SK-N-SH (cell line): Measurements from ENCODE around the gene EML5. TPM values are rescaled to one million over a fixed set of nuclear protein-coding genes. Genes with fewer than 3 reads are reported as not detected.

Experiments used
- CTCF ChIA-PET: fragments of 300-600, 350-600 bp; formaldehyde crosslinking; extraction: SDS; loops from one replicate; lab custom pipeline; 2021; lab: Yijun Ruan, JAX
- POLR2A ChIA-PET: fragments of 350-600 bp; sonication (Branson Sonifier 250); formaldehyde crosslinking; extraction: SDS; loops from one replicate; lab custom pipeline; 2020; ENCODE audit warnings: antibody characterized with exemption, inconsistent platforms; lab: Yijun Ruan, JAX
- DNase-seq: peaks from one replicate; pipeline ENCODE4 v3.0.0; 2012
- H2AFZ ChIP-seq: fragments of 200-600 bp; sonication (generic); 2 replicates; pipeline ENCODE4 v1.8.1; 2016; ENCODE audit warnings: antibody characterized with exemption, mild to moderate bottlenecking, low read depth
- H3F3A ChIP-seq: fragments of 200-600 bp; sonication (generic); replicated peaks from 2 replicates; pipeline ENCODE3; 2016; ENCODE audit warnings: antibody characterized with exemption, mild to moderate bottlenecking; ENCODE audit not compliant: insufficient read depth
- H3K27ac ChIP-seq, 2 experiments: fragments of 200-500 bp in 1 of 2; fragments of 200-600 bp in 1 of 2; sonication (Bioruptor generic) in 1 of 2; sonication (generic), shearing (Covaris generic) in 1 of 2; 2 replicates each; pipeline versions ENCODE4 v1.5.1 to v1.6.1; 2014 to 2016; ENCODE audit warnings: low read depth in 2 of 2, inconsistent platforms in 1 of 2, low read length in 1 of 2, mild to moderate bottlenecking in 1 of 2, mixed read lengths in 1 of 2
- H3K27me3 ChIP-seq: fragments of 200-600 bp; sonication (generic), shearing (Covaris generic); 2 replicates; pipeline ENCODE4 v1.6.1; 2016; ENCODE audit warnings: mixed run types; ENCODE audit not compliant: insufficient read depth
- H3K36me3 ChIP-seq, 2 experiments: fragments of 200-500 bp in 1 of 2; fragments of 200-600 bp in 1 of 2; sonication (Bioruptor generic) in 1 of 2; sonication (generic) in 1 of 2; replicated peaks in 1 of 2; 2 replicates each; pipeline versions ENCODE3 to v1.5.1; 2014 to 2016; ENCODE audit warnings: low read length in 1 of 2, mild to moderate bottlenecking in 1 of 2; ENCODE audit not compliant: insufficient read depth in 2 of 2, control insufficient read depth in 1 of 2
- H3K4me1 ChIP-seq, 2 experiments: fragments of 200-500 bp in 1 of 2; fragments of 200-600 bp in 1 of 2; sonication (Bioruptor generic) in 1 of 2; sonication (generic), shearing (Covaris generic) in 1 of 2; 2 replicates each; pipeline versions ENCODE4 v1.5.1 to v1.6.1; 2014 to 2016; ENCODE audit warnings: low read depth in 1 of 2, low read length in 1 of 2, mixed run types in 1 of 2; ENCODE audit not compliant: insufficient read depth in 2 of 2, control insufficient read depth in 1 of 2
- H3K4me2 ChIP-seq: fragments of 200-600 bp; sonication (generic), shearing (Covaris generic); 2 replicates; pipeline ENCODE4 v1.6.1; 2017; ENCODE audit warnings: mixed run types
- H3K4me3 ChIP-seq, 2 experiments: fragments of 200-500 bp in 1 of 2; fragments of 200-600 bp in 1 of 2; sonication (Bioruptor generic) in 1 of 2; sonication (generic), shearing (Covaris generic) in 1 of 2; 2 replicates each; pipeline versions ENCODE4 v1.5.1 to v1.8.1; 2014 to 2016; ENCODE audit warnings: low read depth in 2 of 2, inconsistent platforms in 1 of 2, low read length in 1 of 2, mild to moderate bottlenecking in 1 of 2, mixed read lengths in 1 of 2, moderate library complexity in 1 of 2
- H3K79me2 ChIP-seq: fragments of 200-600 bp; sonication (generic); 2 replicates; pipeline ENCODE4 v1.8.1; 2017; ENCODE audit warnings: mild to moderate bottlenecking; ENCODE audit not compliant: insufficient read depth
- H3K9ac ChIP-seq: fragments of 200-600 bp; sonication (generic); 2 replicates; pipeline ENCODE4 v1.6.1; 2017; ENCODE audit warnings: mixed run types
- H3K9me2 ChIP-seq: fragments of 200-600 bp; sonication (generic); 2 replicates; pipeline ENCODE4 v1.6.1; 2017; ENCODE audit warnings: mixed run types
- H3K9me3 ChIP-seq: fragments of 200-600 bp; sonication (generic); 2 replicates; pipeline ENCODE4 v1.6.1; 2017; ENCODE audit warnings: mixed run types, mild to moderate bottlenecking, moderate library complexity
- H4K20me1 ChIP-seq: fragments of 200-600 bp; sonication (generic); 2 replicates; pipeline ENCODE4 v1.6.1; 2017; ENCODE audit warnings: mild to moderate bottlenecking, mixed run types; ENCODE audit not compliant: insufficient read depth
- CTCF ChIP-seq: fragments of 200-600 bp; sonication (generic); IDR thresholded peaks from 2 replicates; pipeline ENCODE4 v1.6.1; 2017; ENCODE audit warnings: antibody characterized with exemption, mild to moderate bottlenecking, moderate library complexity
- FOXM1 ChIP-seq: IDR thresholded peaks from 2 replicates; pipeline ENCODE4 v1.4.0; 2012; ENCODE audit warnings: low read depth, mild to moderate bottlenecking
- NRF1 ChIP-seq: IDR thresholded peaks from 2 replicates; pipeline ENCODE4 v1.6.1; 2012; ENCODE audit warnings: low read depth, mild to moderate bottlenecking, low read length
- RAD21 ChIP-seq: IDR thresholded peaks from 2 replicates; pipeline ENCODE4 v1.6.1; 2012; ENCODE audit warnings: mild to moderate bottlenecking, low read length
- RCOR1 ChIP-seq: fragments of 150-350 bp; IDR thresholded peaks from 2 replicates; pipeline ENCODE4 v1.6.1; 2017; ENCODE audit warnings: antibody characterized with exemption, low read length
- SMC3 ChIP-seq: IDR thresholded peaks from 2 replicates; pipeline ENCODE4 v1.6.1; 2012; ENCODE audit warnings: low read depth, low read length, improper control_type of control experiment
- TAF1 ChIP-seq: IDR thresholded peaks from 2 replicates; pipeline ENCODE4 v1.6.1; 2012; ENCODE audit warnings: low read depth, mild to moderate bottlenecking, low read length, moderate library complexity, borderline replicate concordance
- TCF12 ChIP-seq: IDR thresholded peaks from 2 replicates; pipeline ENCODE4 v1.4.0; 2012
- YY1 ChIP-seq: IDR thresholded peaks from 2 replicates; pipeline ENCODE4 v1.4.0; 2012; ENCODE audit warnings: low read depth, mild to moderate bottlenecking
- ZBTB33 ChIP-seq: IDR thresholded peaks from 2 replicates; pipeline ENCODE4 v1.4.0; 2012; ENCODE audit warnings: low read depth, borderline replicate concordance
- WGBS: methylation state at CpG from one replicate; pipeline ENCODE4 v1.1.6; 2017; ENCODE audit warnings: low lambda C conversion rate; 5-methylcytosine and 5-hydroxymethylcytosine counted together
- polyA plus RNA-seq, 3 experiments: library from polyadenylated mRNA; depleted of rRNA; stranded (reverse); fragments of >200 nt; gene quantifications; 2 replicates each; pipeline ENCODE4 v1.2.3, GENCODE V29; 2012
- TF ChIP-seq, protein P1 (sequence below): IDR thresholded peaks from 2 replicates; pipeline ENCODE4; 2012
- TF ChIP-seq, protein P2 (sequence below): fragments of 150-350 bp; IDR thresholded peaks from 2 replicates; pipeline ENCODE4 v1.6.1; 2016; ENCODE audit warnings: mild to moderate bottlenecking, low read depth, low read length
- TF ChIP-seq, protein P3 (sequence below): IDR thresholded peaks from 2 replicates; pipeline ENCODE4 v1.4.0; 2012; ENCODE audit warnings: low read depth
- TF ChIP-seq, protein P4 (sequence below): IDR thresholded peaks from 2 replicates; pipeline ENCODE4 v1.4.0; 2012; ENCODE audit warnings: low read depth, borderline replicate concordance

The EML5 gene
- polyA plus RNA-seq, 1 of the 3 experiments (the other 2 are of a cell fraction): 0.23 TPM

- no peak for TF ChIP-seq RCOR1
Measured at GRCh38 chr14:88733121-88733520, 59.6 kb downstream of the EML5 start (continued).

GRCh38 chr14:88729159-88729558, 63.6 kb downstream of the EML5 start:
- H3K27ac ChIP-seq: no peak overlapping the region
- TF ChIP-seq, protein P1, sequence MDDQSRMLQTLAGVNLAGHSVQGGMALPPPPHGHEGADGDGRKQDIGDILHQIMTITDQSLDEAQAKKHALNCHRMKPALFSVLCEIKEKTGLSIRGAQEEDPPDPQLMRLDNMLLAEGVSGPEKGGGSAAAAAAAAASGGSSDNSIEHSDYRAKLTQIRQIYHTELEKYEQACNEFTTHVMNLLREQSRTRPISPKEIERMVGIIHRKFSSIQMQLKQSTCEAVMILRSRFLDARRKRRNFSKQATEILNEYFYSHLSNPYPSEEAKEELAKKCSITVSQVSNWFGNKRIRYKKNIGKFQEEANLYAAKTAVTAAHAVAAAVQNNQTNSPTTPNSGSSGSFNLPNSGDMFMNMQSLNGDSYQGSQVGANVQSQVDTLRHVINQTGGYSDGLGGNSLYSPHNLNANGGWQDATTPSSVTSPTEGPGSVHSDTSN: no peak
- TF ChIP-seq CTCF (peak; percentile 53), YY1 (no peak), RAD21 (peak; percentile 33)
- H3K4me1 ChIP-seq: no peaks in the 10 kb centered on the region
- CTCF ChIA-PET: interaction anchor here (0.8 to 1.5 kb wide), 3 partner anchors 9 to 12 kb away, joined by 3 read pairs; no protein-coding TSS in a partner anchor
- DNase-seq: peak; percentile 26
- no peaks in the 10 kb centered on the region for H3F3A ChIP-seq
- H4K20me1 ChIP-seq: no peaks in the 10 kb centered on the region
- H2AFZ ChIP-seq: no peak overlapping the region
- H3K4me3 ChIP-seq: no peak overlapping the region
- peaks cover 0 to 6% of the 10 kb centered on the region in 2 experiments for H3K36me3 ChIP-seq
- no peaks in the 10 kb centered on the region for H3K27me3 ChIP-seq
- H3K79me2 ChIP-seq: no peaks in the 10 kb centered on the region
- POLR2A ChIA-PET: no interaction called here
- no peaks in the 10 kb centered on the region for H3K9me3 ChIP-seq
- no peak overlapping the region for H3K9ac ChIP-seq
- no peaks in the 10 kb centered on the region for H3K9me2 ChIP-seq
- no peak overlapping the region for H3K4me2 ChIP-seq

GRCh38 chr14:88727057-88727456, 65.7 kb downstream of the EML5 start:
- CTCF ChIA-PET: interaction anchor here (0.6 kb wide), 1 partner anchor 59 kb away, joined by 3 read pairs; no protein-coding TSS in a partner anchor

More at GRCh38 chr14:88727057-88727456, 65.7 kb downstream of the EML5 start:
- H3K4me1 ChIP-seq: no peaks in the 10 kb centered on the region
- no peaks in the 10 kb centered on the region for H3K9me3 ChIP-seq
- H3K27me3 ChIP-seq: no peaks in the 10 kb centered on the region
- no peak for DNase-seq
- no peaks in the 10 kb centered on the region for H4K20me1 ChIP-seq
- H3F3A ChIP-seq: no peaks in the 10 kb centered on the region
- H3K27ac ChIP-seq: no peak overlapping the region
- WGBS: 72% methylated on average over 4 of the region's 4 CpGs
- H3K9ac ChIP-seq: no peak overlapping the region
- H3K79me2 ChIP-seq: no peaks in the 10 kb centered on the region
- H2AFZ ChIP-seq: no peak overlapping the region
- H3K9me2 ChIP-seq: no peaks in the 10 kb centered on the region
- H3K4me2 ChIP-seq: no peak overlapping the region
- peaks cover 0 to 3% of the 10 kb centered on the region in 2 experiments for H3K36me3 ChIP-seq
- POLR2A ChIA-PET: no interaction called here
- TF ChIP-seq, protein P2, sequence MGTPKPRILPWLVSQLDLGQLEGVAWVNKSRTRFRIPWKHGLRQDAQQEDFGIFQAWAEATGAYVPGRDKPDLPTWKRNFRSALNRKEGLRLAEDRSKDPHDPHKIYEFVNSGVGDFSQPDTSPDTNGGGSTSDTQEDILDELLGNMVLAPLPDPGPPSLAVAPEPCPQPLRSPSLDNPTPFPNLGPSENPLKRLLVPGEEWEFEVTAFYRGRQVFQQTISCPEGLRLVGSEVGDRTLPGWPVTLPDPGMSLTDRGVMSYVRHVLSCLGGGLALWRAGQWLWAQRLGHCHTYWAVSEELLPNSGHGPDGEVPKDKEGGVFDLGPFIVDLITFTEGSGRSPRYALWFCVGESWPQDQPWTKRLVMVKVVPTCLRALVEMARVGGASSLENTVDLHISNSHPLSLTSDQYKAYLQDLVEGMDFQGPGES: no peak
- TF ChIP-seq, protein P3, sequence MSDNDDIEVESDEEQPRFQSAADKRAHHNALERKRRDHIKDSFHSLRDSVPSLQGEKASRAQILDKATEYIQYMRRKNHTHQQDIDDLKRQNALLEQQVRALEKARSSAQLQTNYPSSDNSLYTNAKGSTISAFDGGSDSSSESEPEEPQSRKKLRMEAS: no peak
- TF ChIP-seq, protein P4, sequence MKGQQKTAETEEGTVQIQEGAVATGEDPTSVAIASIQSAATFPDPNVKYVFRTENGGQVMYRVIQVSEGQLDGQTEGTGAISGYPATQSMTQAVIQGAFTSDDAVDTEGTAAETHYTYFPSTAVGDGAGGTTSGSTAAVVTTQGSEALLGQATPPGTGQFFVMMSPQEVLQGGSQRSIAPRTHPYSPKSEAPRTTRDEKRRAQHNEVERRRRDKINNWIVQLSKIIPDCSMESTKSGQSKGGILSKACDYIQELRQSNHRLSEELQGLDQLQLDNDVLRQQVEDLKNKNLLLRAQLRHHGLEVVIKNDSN: no peak
- TF ChIP-seq FOXM1 (no peak), TAF1 (no peak), TCF12 (no peak), SMC3 (no peak), NRF1 (no peak), ZBTB33 (no peak)
- TF ChIP-seq, all 33 proteins: peak for 0
- no peak overlapping the region for H3K4me3 ChIP-seq
